Activated T-cell treated with anti-CD3 and anti-CD28 coated beads, Interleukin-2, amount 50 U/mL, for 24 hours (primary cell): ENCODE measurements around the gene OR51L1.
"Not testable (repeated sequence)": the region's sequence is repeated elsewhere in the genome, so short reads cannot be mapped to it uniquely, and the experiment has no call there.

Source experiments
- DNase-seq: peaks from one replicate; pipeline ENCODE4 v3.0.0-alpha.2; 2020
- H3K27ac Mint-ChIP-seq: 2 replicates; pipeline ENCODE4 v1.8.0; 2020; ENCODE audit warnings: mild to moderate bottlenecking, mixed read lengths
- H3K27me3 Mint-ChIP-seq: 2 replicates; pipeline ENCODE4 v1.8.0; 2020; ENCODE audit warnings: mixed read lengths
- H3K36me3 Mint-ChIP-seq: 2 replicates; pipeline ENCODE4 v1.8.0; 2020; ENCODE audit warnings: low read depth, mixed read lengths
- H3K4me1 Mint-ChIP-seq: 2 replicates; pipeline ENCODE4 v1.8.0; 2020; ENCODE audit warnings: low read depth, mixed read lengths
- H3K4me3 Mint-ChIP-seq: 2 replicates; pipeline ENCODE4 v1.8.0; 2020; ENCODE audit warnings: mild to moderate bottlenecking, moderate library complexity, mixed read lengths
- H3K9me3 Mint-ChIP-seq: 2 replicates; pipeline ENCODE4 v1.8.0; 2020; ENCODE audit warnings: mixed read lengths

Gene OR51L1, protein sequence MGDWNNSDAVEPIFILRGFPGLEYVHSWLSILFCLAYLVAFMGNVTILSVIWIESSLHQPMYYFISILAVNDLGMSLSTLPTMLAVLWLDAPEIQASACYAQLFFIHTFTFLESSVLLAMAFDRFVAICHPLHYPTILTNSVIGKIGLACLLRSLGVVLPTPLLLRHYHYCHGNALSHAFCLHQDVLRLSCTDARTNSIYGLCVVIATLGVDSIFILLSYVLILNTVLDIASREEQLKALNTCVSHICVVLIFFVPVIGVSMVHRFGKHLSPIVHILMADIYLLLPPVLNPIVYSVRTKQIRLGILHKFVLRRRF

DNA sequence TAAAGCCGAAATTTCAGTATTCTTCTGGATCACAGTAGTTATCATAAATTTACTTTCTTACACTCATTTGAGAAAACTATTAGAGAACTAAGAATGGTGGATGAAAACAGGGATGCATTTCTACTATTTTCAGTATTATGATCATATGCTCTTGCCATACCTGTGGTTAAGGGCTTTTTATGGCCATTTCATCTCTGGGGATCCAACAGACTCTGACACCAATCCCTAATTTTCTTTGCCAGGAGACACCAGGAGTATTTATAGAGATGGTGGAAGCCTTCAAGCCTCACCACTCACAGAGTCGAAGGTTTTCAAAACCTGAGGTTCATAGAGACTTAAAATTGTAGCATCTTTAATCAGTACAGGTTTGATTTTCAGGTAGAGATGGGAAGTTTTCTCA is at the start of gene OR51L1:
Gene OR51L1, plus strand, starts transcription at position 301 of the 400 bp plus-strand sequence. CDS start 4,132 bp downstream, outside the sequence.
- Mint-ChIP-seq H3K27me3 (peaks cover 2% of the 10 kb centered on the region), H3K4me3 (no peak within 1 kb of the TSS), H3K9me3 (no peaks in the 10 kb centered on the region), H3K4me1 (no peaks in the 10 kb centered on the region), H3K36me3 (no peaks in the 10 kb centered on the region), H3K27ac (no peak within 1 kb of the TSS)
- no peak for DNase-seq

DNA sequence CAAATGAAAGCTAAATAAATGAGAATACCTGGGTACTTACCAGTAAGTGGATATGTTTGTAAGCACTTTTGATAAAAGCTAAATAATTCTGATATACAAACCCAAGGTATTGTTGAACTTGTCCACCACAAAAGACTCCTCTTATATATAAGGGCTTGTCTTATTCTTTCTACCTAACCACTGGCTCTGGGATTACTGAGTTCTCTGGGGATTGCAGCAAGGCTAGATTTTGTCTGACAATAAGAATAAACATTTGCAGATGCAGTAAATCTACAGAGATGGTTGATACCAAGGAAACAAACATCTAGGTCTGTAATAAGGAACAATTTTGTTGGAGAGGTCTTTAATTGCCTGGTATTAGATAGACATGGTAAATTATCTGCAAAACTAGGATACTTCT is 47.1 kb upstream of the OR51L1 start, which contains the start of gene OR51A4:
Gene OR51A4, minus strand, starts transcription at position 101 of the 400 bp plus-strand sequence. CDS start 505 bp downstream, outside the sequence.
- H3K9me3 Mint-ChIP-seq, result no peaks in the 10 kb centered on the region
- no peaks in the 10 kb centered on the region for H3K36me3 Mint-ChIP-seq
- DNase-seq, result no peak
- no peaks in the 10 kb centered on the region for H3K4me1 Mint-ChIP-seq
- no peak within 1 kb of the TSS for H3K27ac Mint-ChIP-seq
- H3K4me3 Mint-ChIP-seq, result no peak within 1 kb of the TSS
- H3K27me3 Mint-ChIP-seq, result no peaks in the 10 kb centered on the region

DNA sequence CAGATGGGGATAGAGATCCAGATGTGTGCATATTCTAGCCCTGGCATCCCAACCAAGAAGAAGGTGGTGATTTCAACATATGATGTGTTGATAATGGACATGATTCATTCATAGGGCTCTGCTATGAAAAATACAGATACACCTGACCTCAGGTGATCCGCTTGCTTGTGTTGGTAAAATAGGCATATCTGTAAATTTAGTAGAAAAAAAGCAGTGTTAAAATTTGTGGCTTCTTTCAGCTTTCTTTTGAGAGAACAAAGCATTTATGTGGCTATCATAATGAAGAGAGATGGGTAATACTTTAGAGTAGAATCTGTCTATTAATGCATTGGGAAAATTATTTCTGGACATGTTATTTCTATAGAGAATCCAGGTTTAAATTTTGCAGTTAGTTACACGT is 39.0 kb upstream of the OR51L1 start, which contains the start of gene OR51A2:
Gene OR51A2, minus strand, starts transcription at position 101 of the 400 bp plus-strand sequence. Its CDS starts 0 bp downstream, at position 101.
- DNase-seq, H3K4me3 Mint-ChIP-seq, H3K36me3 Mint-ChIP-seq, H3K27me3 Mint-ChIP-seq, H3K4me1 Mint-ChIP-seq, H3K27ac Mint-ChIP-seq, H3K9me3 Mint-ChIP-seq: not testable (repeated sequence)

DNA sequence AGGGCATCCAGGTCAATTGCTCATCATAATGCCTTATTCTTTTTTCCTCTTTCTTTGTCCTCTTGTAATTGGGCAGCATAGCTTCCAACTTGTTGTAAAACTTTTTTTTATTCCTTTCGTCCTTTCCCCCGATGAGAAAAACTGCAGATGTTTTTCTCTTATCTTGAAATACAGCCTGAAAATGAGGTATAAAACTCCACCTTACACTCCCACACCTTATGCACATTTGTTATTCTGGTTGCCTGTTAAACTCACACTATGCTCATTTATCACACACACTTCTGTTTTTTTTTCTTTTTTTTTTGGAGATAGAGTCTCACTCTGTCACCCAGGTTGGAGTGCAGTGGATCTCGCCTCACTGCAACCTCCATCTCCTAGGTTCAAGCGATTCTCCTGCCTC is 37.3 kb upstream of the OR51L1 start:
- Mint-ChIP-seq H3K9me3 (no peaks in the 10 kb centered on the region), H3K4me1 (no peaks in the 10 kb centered on the region), H3K27me3 (no peaks in the 10 kb centered on the region), H3K27ac (no peak overlapping the region), H3K36me3 (no peaks in the 10 kb centered on the region), H3K4me3 (no peak overlapping the region)
- no peak for DNase-seq

DNA sequence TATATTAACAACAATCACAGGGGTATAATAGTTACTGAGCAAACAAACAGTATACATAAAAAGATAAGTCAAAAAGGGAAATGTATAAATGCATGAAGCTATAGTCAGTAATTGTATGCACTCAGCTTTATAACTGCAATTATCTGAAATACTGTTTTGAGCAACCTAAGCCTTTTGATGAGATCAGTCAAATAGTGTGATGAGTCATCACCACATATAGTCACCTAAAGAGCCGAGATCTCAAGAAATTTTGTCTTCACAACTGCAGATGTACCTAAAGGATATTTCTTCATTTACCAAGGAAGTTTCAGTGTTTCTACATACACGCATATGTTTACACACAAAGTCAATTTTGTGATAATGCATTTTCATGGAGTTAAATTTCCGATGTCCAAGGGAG is 33.8 kb upstream of the OR51L1 start:
- Mint-ChIP-seq H3K4me1 (no peaks in the 10 kb centered on the region), H3K36me3 (no peaks in the 10 kb centered on the region), H3K27me3 (no peaks in the 10 kb centered on the region), H3K27ac (no peak overlapping the region), H3K4me3 (no peak overlapping the region), H3K9me3 (peaks cover 3% of the 10 kb centered on the region)
- no peak for DNase-seq

DNA sequence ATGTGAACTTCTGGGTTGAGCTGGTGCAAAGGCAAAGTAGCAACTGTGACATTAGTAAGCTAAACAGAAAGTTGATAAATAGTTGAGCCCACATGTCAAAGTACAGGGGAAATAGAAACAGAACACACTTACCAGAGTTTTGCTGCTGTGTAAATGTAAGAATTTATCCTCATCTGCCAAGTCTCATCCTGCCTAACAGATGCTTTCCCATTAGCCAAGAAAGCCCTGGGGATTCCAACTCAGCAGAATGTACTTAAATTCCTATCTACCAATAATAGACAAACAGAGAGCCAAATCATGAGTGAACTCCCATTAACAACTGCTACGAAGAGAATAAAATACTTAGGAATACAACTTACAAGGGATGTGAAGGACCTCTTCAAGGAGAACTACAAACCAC is 31.8 kb upstream of the OR51L1 start:
- H3K9me3 Mint-ChIP-seq, result peaks cover 3% of the 10 kb centered on the region
- H3K4me3 Mint-ChIP-seq, result no peak overlapping the region
- H3K4me1 Mint-ChIP-seq, result no peaks in the 10 kb centered on the region
- no peaks in the 10 kb centered on the region for H3K27me3 Mint-ChIP-seq
- no peak for DNase-seq
- H3K36me3 Mint-ChIP-seq, result no peaks in the 10 kb centered on the region
- no peak overlapping the region for H3K27ac Mint-ChIP-seq

DNA sequence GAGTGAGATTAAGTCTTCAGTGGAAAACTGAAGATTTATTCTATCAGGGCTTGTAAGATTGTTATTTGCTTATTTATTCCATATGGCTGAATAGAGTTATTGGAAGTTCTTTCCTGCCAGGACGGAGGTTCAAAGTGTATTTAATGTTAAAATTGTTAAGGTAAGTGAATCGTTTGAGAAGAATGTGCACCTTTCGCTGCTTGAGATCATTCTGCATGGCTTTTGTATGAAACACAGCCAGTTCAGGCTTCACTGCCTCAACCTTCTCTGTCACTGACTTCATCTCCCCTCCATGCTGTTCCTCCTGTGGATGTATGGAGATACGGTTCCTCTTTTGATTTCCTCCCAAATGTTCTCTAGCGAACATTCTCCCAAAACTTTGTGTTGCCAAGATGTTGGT is 19.2 kb upstream of the OR51L1 start:
- H3K4me3 Mint-ChIP-seq, result no peak overlapping the region
- no peaks in the 10 kb centered on the region for H3K36me3 Mint-ChIP-seq
- peaks cover 3% of the 10 kb centered on the region for H3K27me3 Mint-ChIP-seq
- no peak overlapping the region for H3K27ac Mint-ChIP-seq
- H3K9me3 Mint-ChIP-seq, result peaks cover 2% of the 10 kb centered on the region
- no peak for DNase-seq
- H3K4me1 Mint-ChIP-seq, result no peaks in the 10 kb centered on the region

DNA sequence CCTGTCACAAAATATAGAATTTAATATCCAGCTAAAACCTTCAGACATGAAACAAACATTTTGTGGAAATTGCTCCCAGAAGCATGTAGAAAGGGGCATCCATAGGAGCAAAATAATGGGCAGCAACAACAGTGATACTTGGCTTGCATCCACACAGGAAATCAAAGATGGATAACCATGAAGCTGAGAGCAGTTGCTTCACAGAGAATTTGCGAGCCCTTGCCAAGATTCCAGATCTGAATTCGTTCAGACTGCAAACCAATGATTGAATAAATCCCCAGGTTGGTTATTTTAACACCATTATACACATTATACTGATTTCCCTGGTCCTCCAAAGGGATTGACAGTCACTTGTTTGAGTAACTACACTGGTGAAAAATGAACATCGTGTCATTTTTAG is 15.6 kb upstream of the OR51L1 start:
- no peaks in the 10 kb centered on the region for H3K36me3 Mint-ChIP-seq
- peaks cover 2% of the 10 kb centered on the region for H3K9me3 Mint-ChIP-seq
- H3K4me1 Mint-ChIP-seq, result no peaks in the 10 kb centered on the region
- no peak overlapping the region for H3K27ac Mint-ChIP-seq
- no peak for DNase-seq
- H3K4me3 Mint-ChIP-seq, result no peak overlapping the region
- peaks cover 3% of the 10 kb centered on the region for H3K27me3 Mint-ChIP-seq

DNA sequence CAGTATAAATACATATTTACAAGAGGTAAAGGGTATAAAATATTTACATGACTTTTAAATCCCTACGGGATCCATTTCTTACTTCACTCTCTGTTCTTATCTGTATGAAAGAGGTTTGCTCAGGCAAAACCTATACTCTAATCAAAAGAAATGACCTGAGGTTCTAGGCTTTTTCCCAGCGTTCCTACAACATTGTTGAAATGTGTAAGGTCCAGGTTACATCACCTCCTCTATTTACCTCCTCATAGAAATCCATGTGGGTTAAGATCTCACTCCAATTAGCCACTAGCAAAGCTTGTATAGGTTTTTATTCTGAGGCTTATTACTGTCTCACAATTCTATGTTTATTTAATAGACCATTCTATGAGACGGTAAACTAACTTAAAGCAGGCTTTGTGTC is 12.0 kb upstream of the OR51L1 start:
- Mint-ChIP-seq H3K27me3 (no peaks in the 10 kb centered on the region), H3K27ac (no peak overlapping the region), H3K4me1 (no peaks in the 10 kb centered on the region), H3K9me3 (peaks cover 2% of the 10 kb centered on the region), H3K4me3 (no peak overlapping the region), H3K36me3 (no peaks in the 10 kb centered on the region)
- DNase-seq, result no peak

DNA sequence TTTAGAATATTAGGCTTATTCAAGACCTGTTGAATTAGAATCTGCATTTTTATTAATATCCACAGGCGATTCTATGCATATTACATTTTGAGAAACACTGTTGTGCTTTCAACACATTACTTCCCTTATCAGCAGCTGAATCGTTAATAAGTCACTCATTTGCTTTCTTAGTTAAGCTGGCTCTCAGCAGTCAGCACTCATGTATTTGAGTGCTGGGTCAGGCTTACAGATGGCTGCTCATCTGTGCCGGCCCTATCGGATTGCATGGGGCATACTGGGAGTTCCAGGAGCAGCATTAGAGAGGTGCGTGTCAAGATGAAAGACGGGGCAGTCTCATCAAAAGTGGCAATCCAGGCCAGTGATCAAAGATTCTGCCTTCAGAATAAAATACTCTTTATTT is 10.8 kb upstream of the OR51L1 start:
- no peaks in the 10 kb centered on the region for H3K4me1 Mint-ChIP-seq
- no peak overlapping the region for H3K4me3 Mint-ChIP-seq
- H3K27ac Mint-ChIP-seq, result no peak overlapping the region
- H3K36me3 Mint-ChIP-seq, result no peaks in the 10 kb centered on the region
- H3K27me3 Mint-ChIP-seq, result no peaks in the 10 kb centered on the region
- no peak for DNase-seq
- no peaks in the 10 kb centered on the region for H3K9me3 Mint-ChIP-seq

DNA sequence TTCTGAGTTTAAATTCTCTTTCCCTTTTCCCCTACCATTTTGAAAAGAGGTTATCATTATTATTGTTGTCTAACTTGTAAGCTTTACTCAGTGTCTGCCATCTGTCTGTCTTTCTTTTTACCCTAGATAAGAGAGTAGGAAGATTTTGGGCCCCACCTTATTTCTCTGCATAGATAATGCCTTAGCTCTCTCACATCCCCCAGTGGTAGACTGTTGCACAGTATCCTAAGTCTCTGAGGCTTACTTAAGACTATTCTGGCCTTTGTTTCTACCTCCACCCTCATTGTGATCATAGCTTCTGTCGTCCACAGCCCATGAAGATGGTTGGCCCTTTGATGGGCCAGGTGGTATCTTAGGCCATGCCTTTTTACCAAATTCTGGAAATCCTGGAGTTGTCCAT is 3.6 kb upstream of the OR51L1 start:
- Mint-ChIP-seq H3K4me1 (no peaks in the 10 kb centered on the region), H3K36me3 (no peaks in the 10 kb centered on the region), H3K4me3 (no peak overlapping the region), H3K27ac (no peak overlapping the region), H3K27me3 (no peaks in the 10 kb centered on the region), H3K9me3 (no peaks in the 10 kb centered on the region)
- DNase-seq, result no peak

DNA sequence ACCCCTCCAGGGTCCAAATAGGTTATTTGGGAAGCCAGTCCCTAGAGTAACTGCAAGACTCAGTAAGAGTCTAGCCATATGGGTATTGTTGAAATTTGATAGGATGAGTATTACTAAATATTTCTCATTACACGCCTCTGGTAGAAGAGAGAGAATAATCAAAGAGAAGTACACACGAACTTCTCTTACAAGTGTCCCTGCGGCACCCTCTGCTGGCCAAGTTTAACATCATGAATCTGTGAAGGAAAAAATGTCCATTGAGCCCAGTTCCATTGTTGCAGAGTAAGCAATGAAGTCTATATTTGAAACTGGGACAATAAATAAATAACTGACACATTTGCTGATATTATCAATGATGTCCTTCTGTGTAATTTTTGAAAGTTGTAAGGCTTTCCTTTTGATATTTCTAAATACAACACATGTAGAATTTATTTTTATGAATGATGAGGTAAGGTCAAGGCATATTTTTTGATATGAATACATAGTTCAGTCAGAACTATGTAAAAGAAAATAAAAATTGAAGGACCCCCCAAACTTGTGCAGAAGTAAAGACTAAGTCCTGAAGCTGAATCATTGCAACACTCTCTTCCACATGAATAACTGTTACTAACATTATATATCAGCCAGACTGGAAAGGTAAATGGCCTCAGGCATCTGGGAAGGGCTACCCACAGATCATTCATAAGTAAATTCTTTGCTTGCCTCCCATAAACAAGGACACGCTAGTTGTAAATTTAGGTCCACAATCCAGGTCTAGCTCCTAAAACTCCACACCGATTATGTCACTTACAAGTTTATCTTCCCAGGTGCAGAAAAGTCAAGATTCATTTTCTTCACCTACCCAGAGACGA is 10.0 kb downstream of the OR51L1 start:
- Mint-ChIP-seq H3K36me3 (no peaks in the 10 kb centered on the region), H3K4me1 (no peaks in the 10 kb centered on the region), H3K4me3 (no peak overlapping the region), H3K27ac (no peak overlapping the region), H3K9me3 (no peaks in the 10 kb centered on the region), H3K27me3 (peaks cover 17% of the 10 kb centered on the region)
- no peak for DNase-seq

DNA sequence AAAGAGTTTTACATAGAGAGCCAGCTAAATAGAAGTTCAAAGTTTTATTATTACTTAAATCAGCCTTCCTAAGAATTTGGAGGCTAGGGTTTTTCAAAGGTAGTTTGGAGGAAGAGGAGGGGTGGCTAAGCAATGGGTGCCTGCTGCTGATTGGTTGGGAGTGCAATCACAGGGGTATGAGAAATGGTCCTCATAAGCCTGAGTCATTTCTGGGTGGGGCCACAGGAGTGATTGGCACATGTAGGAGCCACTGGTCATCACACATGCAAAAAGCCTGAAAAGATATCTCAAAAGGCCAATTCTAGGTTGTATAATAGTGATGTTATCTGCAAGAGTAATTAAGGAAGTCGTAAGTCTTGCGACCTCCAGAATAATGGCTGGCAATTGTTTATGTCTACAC is 12.9 kb downstream of the OR51L1 start:
- H3K4me1 Mint-ChIP-seq, result no peaks in the 10 kb centered on the region
- no peaks in the 10 kb centered on the region for H3K36me3 Mint-ChIP-seq
- no peak for DNase-seq
- no peak overlapping the region for H3K27ac Mint-ChIP-seq
- no peak overlapping the region for H3K4me3 Mint-ChIP-seq
- H3K9me3 Mint-ChIP-seq, result no peaks in the 10 kb centered on the region
- peaks cover 17% of the 10 kb centered on the region for H3K27me3 Mint-ChIP-seq

DNA sequence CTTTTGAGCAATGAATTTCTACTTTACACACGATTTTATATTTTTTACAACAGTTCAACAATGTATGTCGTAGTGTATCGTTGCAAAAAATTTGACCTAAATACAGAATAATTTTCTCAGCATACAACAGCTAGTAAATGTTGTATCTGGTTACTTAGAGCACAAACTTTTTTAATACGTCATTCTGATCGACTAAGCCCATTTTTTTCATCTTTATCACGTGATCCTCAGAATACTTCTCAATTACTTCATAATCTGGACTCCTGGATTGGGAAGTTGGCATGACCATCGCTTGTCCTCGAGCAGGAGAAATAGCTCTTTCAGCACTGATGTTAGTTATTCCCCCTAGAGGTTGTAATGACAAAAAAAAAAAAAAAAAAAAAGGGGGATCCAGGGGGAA is 16.6 kb downstream of the OR51L1 start:
- no peak for DNase-seq
- Mint-ChIP-seq H3K4me3 (no peak overlapping the region), H3K4me1 (no peaks in the 10 kb centered on the region), H3K36me3 (no peaks in the 10 kb centered on the region), H3K9me3 (no peaks in the 10 kb centered on the region), H3K27me3 (peaks cover 2% of the 10 kb centered on the region), H3K27ac (no peak overlapping the region)

DNA sequence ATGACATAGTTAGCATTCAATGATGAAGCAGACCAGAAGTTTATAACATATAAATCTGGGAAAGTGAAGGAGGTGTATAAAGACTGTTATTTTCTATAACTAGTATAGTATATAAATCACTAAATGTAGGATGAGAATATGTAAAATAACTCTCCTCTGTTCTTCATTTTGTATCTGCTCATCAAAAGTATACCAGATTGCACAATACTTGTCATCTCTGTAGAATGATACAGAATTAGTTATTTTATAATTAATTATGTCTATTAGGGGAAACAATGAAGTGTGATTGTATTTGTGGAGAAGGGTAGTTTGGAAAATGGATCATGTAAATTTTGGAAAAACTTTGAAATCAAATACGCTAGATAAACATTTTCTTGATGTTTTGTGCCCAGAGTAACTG is 18.4 kb downstream of the OR51L1 start:
- H3K27ac Mint-ChIP-seq, result no peak overlapping the region
- no peak for DNase-seq
- H3K4me3 Mint-ChIP-seq, result no peak overlapping the region
- H3K4me1 Mint-ChIP-seq, result no peaks in the 10 kb centered on the region
- H3K27me3 Mint-ChIP-seq, result no peaks in the 10 kb centered on the region
- no peaks in the 10 kb centered on the region for H3K36me3 Mint-ChIP-seq
- no peaks in the 10 kb centered on the region for H3K9me3 Mint-ChIP-seq
